ENCODE data around the gene FKBP8.

GRCh38 chr19:18557411-18558201, 14.2 kb upstream of the FKBP8 start, which contains the start of gene KXD1:
- TF ChIP-seq POLR2AphosphoS5 (IDR thresholded peaks at IDR 0.05; ENCODE audit: low read depth, low read length): peak; percentile 82
- no peak for TF ChIP-seq CTCF (IDR thresholded peaks at IDR 0.05)
- TF ChIP-seq REST (IDR thresholded peaks at IDR 0.05; ENCODE audit: insufficient read depth in 1 of 2, low read depth in 2 of 2, low read length in 1 of 2): no peak
- peak; percentile 90; the same call in 1 of the 2 replicates for TF ChIP-seq SIN3A (IDR thresholded peaks at IDR 0.05; ENCODE audit: borderline replicate concordance, insufficient read depth, low read depth, low read length)
- TF ChIP-seq TCF7L2 (IDR thresholded peaks at IDR 0.05; ENCODE audit: low read depth, low read length): no peak
